ENCODE results near the gene SEC24B.
A peak's percentile ranks its signal among the peaks of the same experiment; 100 is the strongest.

SEC24B gene

DNA sequence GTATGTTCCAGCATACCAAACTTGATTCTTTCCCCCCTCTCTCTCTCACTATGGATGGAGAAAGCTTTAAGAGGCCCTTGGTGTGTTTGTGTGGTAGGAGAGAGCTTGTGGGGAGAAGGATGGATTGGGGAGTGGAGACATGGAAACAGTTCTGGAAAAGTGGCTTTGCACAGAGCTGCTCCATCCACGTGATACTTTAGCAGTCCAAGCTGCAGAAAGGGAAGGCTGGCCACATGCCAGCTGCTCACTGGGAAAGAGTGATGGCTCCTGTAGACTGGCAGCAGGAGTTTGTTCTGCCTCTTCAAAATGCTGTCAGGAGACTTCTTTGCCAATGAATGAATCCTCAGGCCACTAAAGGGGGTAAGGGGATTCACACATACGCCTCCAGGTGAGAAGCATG, 21.7 kb upstream of the SEC24B start:
- no peak overlapping the region for H3K4me2 ChIP-seq (ENCODE audit: low read length, poor library complexity, severe bottlenecking)
- no peak overlapping the region for H4K91ac ChIP-seq (ENCODE audit: low read length)
- H3K14ac ChIP-seq (ENCODE audit: low read length in 2 of 2), result no peak overlapping the region
- no peak overlapping the region for H2BK120ac ChIP-seq (ENCODE audit: low read depth, low read length)
- WGBS, result 76% methylated on average over 2 of the region's 2 CpGs
- no peak overlapping the region for H3K18ac ChIP-seq (ENCODE audit: low read depth in 1 of 2, low read length in 2 of 2)
- no peaks in the 10 kb centered on the region for H3K79me1 ChIP-seq (replicated peaks; ENCODE audit: low read length, poor library complexity, severe bottlenecking)
- no peak overlapping the region for H2AFZ ChIP-seq (ENCODE audit: low read depth, low read length)
- H3K4me1 ChIP-seq (ENCODE audit: control insufficient read depth, insufficient read depth, low read depth, low read length), result no peaks in the 10 kb centered on the region
- DNase-seq, result no peak
- no peaks in the 10 kb centered on the region for H3K9me3 ChIP-seq (ENCODE audit: control insufficient read depth, low read length)
- no peak overlapping the region for H2BK15ac ChIP-seq (ENCODE audit: low read depth, poor library complexity, severe bottlenecking)
- no peak overlapping the region for H2BK5ac ChIP-seq (ENCODE audit: low read depth, low read length, poor library complexity, severe bottlenecking)
- H3K4ac ChIP-seq (ENCODE audit: low read depth in 1 of 2, low read length in 2 of 2), result no peak overlapping the region
- peak overlapping the region; percentile 49 for H4K8ac ChIP-seq (ENCODE audit: low read length)
- H3K36me3 ChIP-seq (ENCODE audit: control insufficient read depth in 1 of 2, insufficient read depth in 2 of 2, low read depth in 1 of 2, low read length in 2 of 2), result no peaks in the 10 kb centered on the region
- H3K9ac ChIP-seq (ENCODE audit: low read length), result no peak overlapping the region
- no peak overlapping the region for H3K23ac ChIP-seq (ENCODE audit: low read length in 2 of 2)
- no peak overlapping the region for H3K4me3 ChIP-seq (ENCODE audit: insufficient read depth in 1 of 2, low read depth in 1 of 2, low read length in 2 of 2)
- H2AK5ac ChIP-seq (ENCODE audit: low read length, severe bottlenecking), result no peak overlapping the region
- H2BK12ac ChIP-seq (ENCODE audit: low read length in 2 of 2), result no peak overlapping the region
- H3K27ac ChIP-seq (ENCODE audit: low read length, poor library complexity, severe bottlenecking), result no peak overlapping the region
- no peaks in the 10 kb centered on the region for H3K27me3 ChIP-seq (ENCODE audit: control insufficient read depth in 1 of 2, insufficient read depth in 1 of 2, low read length in 2 of 2)

DNA sequence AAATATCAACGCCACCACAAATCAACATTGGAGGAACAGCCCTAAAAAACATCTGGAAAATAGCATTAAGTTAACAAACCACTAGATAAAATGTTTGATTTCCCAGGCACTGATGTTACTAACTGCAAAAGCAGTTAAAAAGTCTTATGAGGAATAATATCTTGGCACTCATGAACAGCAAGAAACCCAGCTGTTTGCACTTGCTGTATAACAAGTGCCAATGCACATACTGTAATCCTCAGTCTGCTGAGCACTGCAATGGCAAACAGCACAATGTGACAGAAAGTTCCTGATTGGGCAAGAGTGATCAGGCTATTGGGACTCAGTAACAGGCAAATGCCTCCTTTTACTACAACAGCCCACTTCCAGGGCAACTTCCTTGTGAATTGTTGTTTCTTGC, 20.8 kb upstream of the SEC24B start:
- H3K4me3 ChIP-seq (ENCODE audit: insufficient read depth in 1 of 2, low read depth in 1 of 2, low read length in 2 of 2), result no peak overlapping the region
- H3K27me3 ChIP-seq (ENCODE audit: control insufficient read depth in 1 of 2, insufficient read depth in 1 of 2, low read length in 2 of 2), result no peaks in the 10 kb centered on the region
- no peak overlapping the region for H2BK12ac ChIP-seq (ENCODE audit: low read length in 2 of 2)
- H3K23ac ChIP-seq (ENCODE audit: low read length in 2 of 2), result no peak overlapping the region
- no peak overlapping the region for H3K9ac ChIP-seq (ENCODE audit: low read length)
- H4K8ac ChIP-seq (ENCODE audit: low read length), result no peak overlapping the region
- H3K14ac ChIP-seq (ENCODE audit: low read length in 2 of 2), result no peak overlapping the region
- H3K4ac ChIP-seq (ENCODE audit: low read depth in 1 of 2, low read length in 2 of 2), result no peak overlapping the region
- no peaks in the 10 kb centered on the region for H3K79me1 ChIP-seq (replicated peaks; ENCODE audit: low read length, poor library complexity, severe bottlenecking)
- H3K36me3 ChIP-seq (ENCODE audit: control insufficient read depth in 1 of 2, insufficient read depth in 2 of 2, low read depth in 1 of 2, low read length in 2 of 2), result no peaks in the 10 kb centered on the region
- H2BK5ac ChIP-seq (ENCODE audit: low read depth, low read length, poor library complexity, severe bottlenecking), result no peak overlapping the region
- no peaks in the 10 kb centered on the region for H3K9me3 ChIP-seq (ENCODE audit: control insufficient read depth, low read length)
- H2BK120ac ChIP-seq (ENCODE audit: low read depth, low read length), result no peak overlapping the region
- DNase-seq, result no peak
- WGBS, result 88% methylated on average over 1 of the region's 1 CpG
- no peak overlapping the region for H2BK15ac ChIP-seq (ENCODE audit: low read depth, poor library complexity, severe bottlenecking)
- H3K18ac ChIP-seq (ENCODE audit: low read depth in 1 of 2, low read length in 2 of 2), result no peak overlapping the region
- no peak overlapping the region for H3K4me2 ChIP-seq (ENCODE audit: low read length, poor library complexity, severe bottlenecking)
- no peak overlapping the region for H3K27ac ChIP-seq (ENCODE audit: low read length, poor library complexity, severe bottlenecking)
- H3K4me1 ChIP-seq (ENCODE audit: control insufficient read depth, insufficient read depth, low read depth, low read length), result no peaks in the 10 kb centered on the region
- no peak overlapping the region for H2AFZ ChIP-seq (ENCODE audit: low read depth, low read length)
- no peak overlapping the region for H4K91ac ChIP-seq (ENCODE audit: low read length)
- H2AK5ac ChIP-seq (ENCODE audit: low read length, severe bottlenecking), result no peak overlapping the region

DNA sequence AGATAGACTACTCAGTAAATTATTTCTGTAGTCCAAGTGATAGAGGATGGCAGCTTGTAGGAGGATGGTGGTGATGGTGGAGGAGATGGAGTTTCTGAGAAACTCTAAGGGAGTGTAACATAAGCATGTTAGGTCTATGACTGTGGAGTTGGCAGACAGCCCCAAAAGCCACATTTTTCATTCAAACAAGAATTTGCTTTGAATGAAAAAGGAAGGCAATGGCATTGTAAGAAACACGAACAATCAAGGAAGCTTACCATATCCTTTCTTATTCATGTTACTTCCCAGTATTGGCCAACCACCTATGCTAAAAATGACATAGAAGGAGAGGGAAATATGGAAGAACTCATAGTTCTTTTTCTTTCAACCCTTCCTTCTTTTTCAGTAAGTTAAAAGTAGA, 18.7 kb upstream of the SEC24B start:
- H3K4me2 ChIP-seq (ENCODE audit: low read length, poor library complexity, severe bottlenecking), result no peak overlapping the region

DNA sequence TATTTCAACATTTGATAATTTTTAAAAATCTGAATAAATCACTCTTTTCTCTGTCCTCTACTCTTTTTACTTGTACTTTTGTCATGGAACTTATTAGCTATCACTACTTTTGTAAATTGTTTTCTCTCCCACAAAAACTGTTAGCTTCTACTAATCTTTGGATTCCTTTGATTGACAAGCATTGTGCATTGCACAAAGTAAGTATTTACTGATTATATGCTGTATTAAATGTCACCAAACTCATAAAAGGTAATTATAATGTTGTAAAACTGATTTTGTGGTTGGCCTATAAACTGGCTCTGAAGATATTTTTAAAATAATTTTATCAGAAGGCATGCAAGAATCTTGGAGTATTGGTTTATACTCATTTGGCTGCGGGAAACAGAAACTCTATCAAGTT, 15.0 kb upstream of the SEC24B start:
- H2BK120ac ChIP-seq (ENCODE audit: low read depth, low read length), result no peak overlapping the region
- no peak overlapping the region for H3K4ac ChIP-seq (ENCODE audit: low read depth in 1 of 2, low read length in 2 of 2)
- no peak overlapping the region for H3K18ac ChIP-seq (ENCODE audit: low read depth in 1 of 2, low read length in 2 of 2)
- no peak overlapping the region for H2BK15ac ChIP-seq (ENCODE audit: low read depth, poor library complexity, severe bottlenecking)
- 100% methylated on average over 1 of the region's 1 CpG for WGBS
- H2BK5ac ChIP-seq (ENCODE audit: low read depth, low read length, poor library complexity, severe bottlenecking), result no peak overlapping the region
- H3K4me2 ChIP-seq (ENCODE audit: low read length, poor library complexity, severe bottlenecking), result no peak overlapping the region
- H3K36me3 ChIP-seq (ENCODE audit: control insufficient read depth in 1 of 2, insufficient read depth in 2 of 2, low read depth in 1 of 2, low read length in 2 of 2), result no peaks in the 10 kb centered on the region
- H3K9me3 ChIP-seq (ENCODE audit: control insufficient read depth, low read length), result no peaks in the 10 kb centered on the region
- peaks cover 2% of the 10 kb centered on the region for H3K4me1 ChIP-seq (ENCODE audit: control insufficient read depth, insufficient read depth, low read depth, low read length)
- H2AFZ ChIP-seq (ENCODE audit: low read depth, low read length), result no peak overlapping the region
- no peak overlapping the region for H3K9ac ChIP-seq (ENCODE audit: low read length)
- H2BK12ac ChIP-seq (ENCODE audit: low read length in 2 of 2), result no peak overlapping the region
- no peak overlapping the region for H3K4me3 ChIP-seq (ENCODE audit: insufficient read depth in 1 of 2, low read depth in 1 of 2, low read length in 2 of 2)
- H2AK5ac ChIP-seq (ENCODE audit: low read length, severe bottlenecking), result no peak overlapping the region
- H3K14ac ChIP-seq (ENCODE audit: low read length in 2 of 2), result no peak overlapping the region
- H3K79me1 ChIP-seq (replicated peaks; ENCODE audit: low read length, poor library complexity, severe bottlenecking), result no peaks in the 10 kb centered on the region
- H3K27me3 ChIP-seq (ENCODE audit: control insufficient read depth in 1 of 2, insufficient read depth in 1 of 2, low read length in 2 of 2), result no peaks in the 10 kb centered on the region
- H4K91ac ChIP-seq (ENCODE audit: low read length), result no peak overlapping the region
- no peak for DNase-seq
- no peak overlapping the region for H3K27ac ChIP-seq (ENCODE audit: low read length, poor library complexity, severe bottlenecking)
- H4K8ac ChIP-seq (ENCODE audit: low read length), result no peak overlapping the region
- H3K23ac ChIP-seq (ENCODE audit: low read length in 2 of 2), result no peak overlapping the region

More for the DNA sequence above, 18.7 kb upstream of the SEC24B start:
- no peaks in the 10 kb centered on the region for H3K4me1 ChIP-seq (ENCODE audit: control insufficient read depth, insufficient read depth, low read depth, low read length)
- no peaks in the 10 kb centered on the region for H3K9me3 ChIP-seq (ENCODE audit: control insufficient read depth, low read length)
- H3K27me3 ChIP-seq (ENCODE audit: control insufficient read depth in 1 of 2, insufficient read depth in 1 of 2, low read length in 2 of 2), result no peaks in the 10 kb centered on the region
- no peak overlapping the region for H2BK15ac ChIP-seq (ENCODE audit: low read depth, poor library complexity, severe bottlenecking)
- no peak overlapping the region for H4K8ac ChIP-seq (ENCODE audit: low read length)
- no peak overlapping the region for H2BK12ac ChIP-seq (ENCODE audit: low read length in 2 of 2)
- H3K79me1 ChIP-seq (replicated peaks; ENCODE audit: low read length, poor library complexity, severe bottlenecking), result no peaks in the 10 kb centered on the region
- H3K23ac ChIP-seq (ENCODE audit: low read length in 2 of 2), result no peak overlapping the region
- no peak overlapping the region for H4K91ac ChIP-seq (ENCODE audit: low read length)
- H3K4ac ChIP-seq (ENCODE audit: low read depth in 1 of 2, low read length in 2 of 2), result no peak overlapping the region
- no peak overlapping the region for H2AK5ac ChIP-seq (ENCODE audit: low read length, severe bottlenecking)
- no peaks in the 10 kb centered on the region for H3K36me3 ChIP-seq (ENCODE audit: control insufficient read depth in 1 of 2, insufficient read depth in 2 of 2, low read depth in 1 of 2, low read length in 2 of 2)
- H2BK5ac ChIP-seq (ENCODE audit: low read depth, low read length, poor library complexity, severe bottlenecking), result no peak overlapping the region
- no peak overlapping the region for H3K14ac ChIP-seq (ENCODE audit: low read length in 2 of 2)
- no peak overlapping the region for H3K18ac ChIP-seq (ENCODE audit: low read depth in 1 of 2, low read length in 2 of 2)
- no peak overlapping the region for H2BK120ac ChIP-seq (ENCODE audit: low read depth, low read length)
- no peak overlapping the region for H3K27ac ChIP-seq (ENCODE audit: low read length, poor library complexity, severe bottlenecking)
- no peak overlapping the region for H2AFZ ChIP-seq (ENCODE audit: low read depth, low read length)
- no CpG with 5 or more reads among the region's 1 CpG for WGBS
- H3K9ac ChIP-seq (ENCODE audit: low read length), result no peak overlapping the region
- DNase-seq, result no peak
- no peak overlapping the region for H3K4me3 ChIP-seq (ENCODE audit: insufficient read depth in 1 of 2, low read depth in 1 of 2, low read length in 2 of 2)

Data from mesenchymal stem cell (in vitro differentiated cells and primary cell).